SK-N-DZ (cell line): Measurements from ENCODE around the gene ENHO. TPM values are rescaled to one million over a fixed set of nuclear protein-coding genes. Genes with fewer than 3 reads are reported as not detected.

Experiments
- DNase-seq: peaks from one replicate; pipeline ENCODE4 v3.0.0-alpha.2; 2015; ENCODE audit warnings: low spot score
- polyA plus RNA-seq, 2 experiments: library from polyadenylated mRNA; depleted of rRNA; stranded (reverse); fragments of >200 nt; gene quantifications; 2 replicates each; pipeline ENCODE4 v1.2.3, GENCODE V29; 2014

Gene ENHO
- 50.2 and 61.0 TPM in 2 replicates for polyA plus RNA-seq (2014; cell fraction: cytosol; rRNA removed)
- 21.5 and 35.3 TPM in 2 replicates for polyA plus RNA-seq (2014; cell fraction: nucleus; rRNA removed)

DNA sequence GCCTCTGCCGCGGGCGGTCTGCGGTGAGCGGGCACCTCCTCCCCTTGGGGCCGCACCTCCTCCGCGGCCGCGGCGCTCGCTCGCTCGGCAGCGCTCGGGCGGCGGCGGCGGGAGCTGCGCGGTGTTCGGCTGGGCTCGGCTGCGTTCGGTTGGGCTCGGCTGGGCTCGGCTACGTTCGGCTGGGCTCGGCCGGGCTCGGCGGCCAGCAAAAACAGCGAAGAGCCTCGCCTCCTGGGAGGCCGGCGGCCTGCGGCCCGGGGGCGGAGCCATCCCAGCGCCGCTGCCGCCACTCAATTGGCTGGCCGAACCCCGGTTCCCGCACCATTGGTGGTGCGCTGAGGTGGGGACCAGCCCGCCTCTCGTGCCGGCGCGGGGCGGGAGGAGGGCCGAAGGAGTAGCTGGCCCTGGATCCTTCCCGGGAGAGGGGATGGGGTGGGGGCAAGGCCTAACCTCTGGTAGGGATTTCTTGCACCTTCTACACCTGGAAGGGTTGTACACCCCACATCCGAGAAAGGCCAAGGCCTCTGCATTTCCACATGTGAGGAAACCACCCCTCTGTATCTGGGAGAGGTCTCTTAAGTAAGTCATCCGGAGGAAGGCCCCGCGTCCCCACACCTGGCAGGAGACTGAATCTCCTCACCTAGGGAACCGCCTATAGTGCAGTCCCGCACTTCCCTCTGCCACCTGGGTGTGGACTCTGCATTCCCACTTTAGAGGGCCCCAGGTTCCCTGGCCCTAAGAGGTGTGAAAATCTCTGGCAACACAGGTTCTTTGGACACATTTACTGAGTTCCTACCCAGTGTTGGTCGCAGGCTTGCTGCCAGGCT lies at the start of gene ENHO:
ENHO (minus strand) TSS at position 20 of the 827 bp plus-strand sequence. CDS start 1,295 bp downstream, outside the sequence.
- DNase-seq: peak; percentile 92

DNA sequence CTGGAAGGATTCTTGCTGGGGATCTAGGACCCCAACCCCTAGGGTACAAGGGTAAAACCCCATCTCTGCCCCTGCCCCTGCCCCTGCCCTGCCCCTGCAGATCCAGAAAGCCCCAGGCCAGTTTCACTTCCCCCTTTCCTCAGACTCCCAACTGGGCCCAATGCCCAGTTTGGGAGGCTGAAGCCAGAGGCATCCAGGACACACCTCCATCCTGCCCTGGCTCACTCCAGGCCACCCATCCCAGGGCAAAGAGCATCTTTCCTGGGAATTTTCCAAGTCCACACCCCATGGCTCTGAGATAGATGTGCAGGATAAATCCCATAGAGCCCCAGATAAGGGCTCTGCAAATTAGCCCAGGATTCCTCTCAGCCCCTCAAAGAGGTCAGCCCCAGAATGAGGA lies 49.3 kb upstream of the ENHO start:
- no peak for DNase-seq

DNA sequence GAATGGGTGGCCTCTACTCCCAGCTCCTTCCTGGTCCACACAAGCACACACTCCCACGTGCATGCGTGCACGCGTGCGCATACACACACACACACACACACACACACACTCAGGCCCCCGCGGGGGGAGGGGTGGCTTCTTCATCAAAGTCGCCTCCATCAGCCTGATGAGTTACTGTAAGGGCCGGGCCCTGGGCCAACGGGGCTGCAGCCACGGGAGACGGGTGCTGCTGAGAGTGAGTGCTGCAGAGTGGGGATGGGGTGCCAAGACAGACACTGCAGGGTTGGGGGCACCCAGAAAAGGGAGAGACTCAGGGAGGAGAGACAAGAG lies 48.7 kb upstream of the ENHO start:
- DNase-seq: no peak

DNA sequence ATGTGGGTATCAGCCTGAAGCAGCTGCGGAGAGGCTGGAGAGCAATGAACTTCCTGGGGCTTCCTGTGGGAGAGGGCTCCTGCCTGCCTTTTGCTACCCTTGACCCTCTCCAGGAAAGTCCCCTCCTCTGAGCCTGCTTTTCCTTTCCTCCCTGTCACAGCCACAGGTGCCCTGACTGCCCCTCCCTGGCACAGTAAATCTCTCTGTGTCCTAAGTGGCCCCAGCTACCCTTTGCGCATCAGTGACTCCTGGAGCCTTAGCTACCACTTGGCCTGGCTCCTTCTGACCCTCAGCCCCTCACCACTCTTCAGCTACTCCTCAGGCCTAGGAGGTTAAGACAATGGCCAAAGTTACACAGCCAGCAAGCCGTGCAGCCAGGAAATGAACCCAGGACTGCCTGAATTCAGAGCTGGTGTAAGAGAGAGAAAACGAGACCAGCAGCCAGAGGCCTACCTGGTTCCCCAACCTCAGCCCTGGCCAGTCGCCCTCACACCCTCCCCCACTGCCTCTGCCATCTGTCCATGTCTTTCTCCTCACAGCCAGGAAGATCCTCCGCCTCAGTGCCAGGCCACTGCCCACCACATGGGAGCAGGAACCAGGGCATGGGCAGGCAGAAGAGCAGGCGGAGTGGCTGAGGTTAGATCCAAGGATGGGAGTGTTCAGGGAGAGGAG lies 48.2 kb upstream of the ENHO start:
- no peak for DNase-seq

DNA sequence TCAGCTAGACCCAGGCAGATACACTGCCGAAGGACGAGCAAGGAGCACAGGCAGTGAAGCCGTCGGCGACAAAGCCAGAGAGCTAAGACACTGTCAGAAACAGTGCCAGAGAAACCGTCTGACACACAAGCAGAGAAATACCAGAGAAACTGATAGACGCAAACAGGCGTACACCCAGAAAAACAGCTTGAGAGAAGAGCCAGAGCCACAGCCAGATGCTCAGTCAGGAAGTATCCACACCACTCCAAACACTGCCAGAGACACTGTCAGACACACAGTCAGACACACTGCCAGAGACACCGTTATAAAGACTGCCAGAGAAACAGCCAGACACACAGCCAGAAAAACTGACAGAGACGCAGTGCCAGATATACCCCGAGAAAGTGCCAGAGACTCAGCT lies 47.6 kb upstream of the ENHO start:
- no peak for DNase-seq

DNA sequence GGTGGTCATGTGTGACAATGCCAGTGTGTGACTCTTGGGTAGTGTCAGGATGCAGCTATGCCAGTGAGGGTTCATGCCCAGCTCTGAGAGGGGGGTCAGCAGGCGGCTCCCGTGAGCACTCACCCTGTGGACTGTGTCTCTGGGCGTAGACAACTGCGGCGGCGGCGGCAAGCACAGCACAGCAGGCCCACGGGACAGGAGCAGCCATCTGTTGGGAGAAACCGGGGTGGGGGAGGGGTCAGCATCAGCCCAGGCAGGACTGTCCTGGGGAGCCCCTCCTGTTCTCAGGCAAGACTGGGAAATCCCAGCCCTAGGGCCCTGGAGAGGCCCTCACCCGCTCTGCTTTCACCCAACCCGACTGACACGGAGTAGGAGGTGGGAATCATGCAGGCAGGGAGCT lies 46.0 kb upstream of the ENHO start:
- DNase-seq: peak; percentile 74

DNA sequence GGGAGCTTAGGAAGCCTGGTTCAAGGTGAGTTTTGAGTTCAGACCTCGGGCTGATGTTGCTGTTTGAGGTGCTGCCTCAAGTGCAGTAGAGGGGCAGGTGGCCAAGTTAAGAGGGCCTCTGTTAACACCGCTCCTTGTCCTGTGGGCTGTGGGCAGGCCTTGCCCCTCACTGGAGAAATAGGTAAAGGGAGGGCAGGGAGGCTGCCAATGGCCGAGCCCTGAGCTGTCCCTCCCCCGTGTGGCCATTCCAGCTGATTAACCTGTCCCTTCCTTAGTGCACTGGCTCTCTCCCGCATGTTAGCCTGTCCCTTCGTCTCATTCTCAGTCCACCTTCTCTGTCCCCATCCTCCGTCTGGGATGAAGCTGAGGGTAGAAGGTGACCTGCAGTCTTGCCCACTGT lies 45.3 kb upstream of the ENHO start:
- no peak for DNase-seq

DNA sequence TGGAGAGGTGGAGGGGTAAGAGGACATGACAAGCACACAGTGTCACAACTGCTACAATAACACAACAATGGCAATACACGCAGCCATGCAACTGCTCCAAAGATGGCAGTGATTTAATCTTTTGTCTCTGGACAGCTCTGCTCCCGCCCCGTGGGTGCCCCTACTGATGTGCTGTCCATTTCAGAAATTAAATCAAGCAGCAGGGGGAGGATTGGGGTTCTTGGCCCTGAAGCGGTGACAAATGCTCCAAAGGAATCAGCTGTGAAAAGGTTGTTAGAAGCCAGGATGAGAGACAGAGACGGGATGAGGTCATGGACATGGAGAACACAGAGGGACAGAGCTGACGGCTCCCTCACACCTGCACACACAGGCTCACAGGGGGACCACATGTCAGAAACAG lies 44.2 kb upstream of the ENHO start:
- DNase-seq: peak; percentile 69

DNA sequence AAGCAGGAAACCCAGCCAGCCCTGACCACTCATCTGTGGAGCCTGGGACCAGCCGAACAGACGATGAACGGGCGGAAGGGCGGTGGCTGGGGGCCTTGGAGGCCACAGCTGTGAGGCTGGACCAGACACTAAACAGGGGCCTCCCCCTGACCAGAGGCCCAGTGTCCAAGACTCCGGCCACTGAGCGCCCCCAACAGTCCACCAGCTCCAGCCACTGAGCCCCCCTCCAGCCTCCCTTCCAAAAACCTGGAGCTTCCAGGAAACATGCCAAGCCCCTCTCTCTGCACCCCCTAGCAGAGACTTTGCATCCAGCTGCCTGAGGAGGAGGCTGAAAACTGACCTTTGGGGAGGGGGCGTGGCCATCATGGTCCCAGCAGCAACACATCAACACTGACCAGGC lies 43.5 kb upstream of the ENHO start:
- no peak for DNase-seq

DNA sequence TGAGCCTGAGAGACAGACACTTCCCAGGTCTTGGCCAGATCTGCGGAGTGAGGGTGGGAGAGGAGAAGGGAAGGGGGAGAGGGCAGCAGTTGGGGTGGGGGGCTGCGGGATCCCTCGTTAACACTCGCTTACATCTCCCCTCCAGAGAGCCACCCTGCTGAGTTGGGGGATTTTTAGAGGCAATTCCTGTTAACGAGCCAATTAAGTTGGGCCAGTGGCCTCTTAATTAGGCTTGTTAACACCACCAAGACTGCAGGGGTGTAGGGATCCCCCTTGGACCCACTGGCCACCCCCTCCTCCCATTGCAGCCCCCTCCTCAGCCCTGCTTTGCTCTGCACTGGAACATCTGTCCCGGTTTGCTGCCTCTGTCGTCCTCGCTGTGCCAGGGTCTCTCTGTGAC lies 43.1 kb upstream of the ENHO start:
- no peak for DNase-seq

DNA sequence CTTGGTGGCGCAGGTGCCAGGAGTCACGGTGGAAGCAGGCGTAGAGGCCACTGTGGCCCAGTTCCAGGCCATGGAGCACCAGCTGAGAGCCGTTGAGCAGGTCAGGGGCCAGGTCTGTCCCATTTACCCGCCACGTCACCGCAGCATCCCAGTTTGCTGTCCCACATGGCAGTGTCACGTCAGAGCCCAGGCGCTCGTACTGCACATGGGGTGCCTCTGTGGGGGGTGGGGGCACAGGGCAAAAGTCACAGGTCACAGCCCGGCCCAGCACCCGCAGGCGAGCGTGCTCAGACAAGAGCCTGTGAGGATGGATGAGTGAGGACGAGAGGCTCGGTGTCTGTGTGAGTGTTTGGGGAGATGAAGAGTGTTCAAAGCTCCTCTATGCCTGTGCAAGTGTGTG lies 41.8 kb upstream of the ENHO start:
- DNase-seq: no peak

DNA sequence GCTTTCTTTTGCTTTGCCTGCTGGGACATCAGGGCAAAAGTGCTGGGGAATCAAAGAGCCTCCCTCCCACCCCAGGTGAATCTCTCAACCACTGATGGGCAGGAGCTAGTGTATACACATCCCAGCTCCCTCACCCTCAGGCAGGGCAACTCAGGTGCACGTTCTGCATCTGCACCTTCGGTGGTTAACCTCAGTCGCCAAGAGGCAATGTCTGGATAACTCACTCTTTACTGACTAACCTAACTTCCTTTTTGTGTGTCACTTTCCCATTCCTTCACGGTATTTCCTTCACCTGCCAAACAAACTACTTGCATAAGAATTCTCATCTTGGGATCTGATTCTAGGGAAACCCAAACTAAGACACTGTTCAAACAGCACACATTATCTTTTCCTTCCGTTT lies 40.5 kb upstream of the ENHO start:
- DNase-seq: no peak

DNA sequence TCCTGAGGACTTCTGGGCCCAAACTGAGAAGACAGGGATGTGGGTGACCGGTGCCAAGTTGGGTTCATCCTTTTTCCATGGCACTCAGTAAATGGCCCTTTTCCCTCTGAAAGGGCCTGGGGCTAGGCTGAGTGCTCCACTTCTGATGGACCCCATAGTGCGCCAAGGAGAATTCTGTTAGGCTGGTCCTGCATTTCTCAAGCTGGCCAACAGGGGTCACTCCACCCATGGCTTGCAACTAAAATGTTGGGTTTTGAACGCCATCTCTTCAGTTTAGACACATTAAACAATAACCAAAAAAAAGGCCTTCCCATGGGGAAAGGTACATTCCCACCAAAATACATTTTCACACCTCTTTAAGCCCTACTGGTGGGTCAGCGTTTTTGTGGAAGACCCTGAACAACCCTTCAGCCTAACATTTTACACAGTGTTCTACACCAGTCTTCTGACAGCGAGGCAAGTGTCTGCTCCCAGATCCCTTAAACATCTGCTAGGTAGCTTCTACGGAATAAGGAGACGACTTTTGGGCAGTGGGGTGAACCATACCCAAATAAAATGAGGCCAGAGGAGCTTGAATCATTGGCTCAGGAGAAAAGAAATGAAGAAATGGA lies 39.5 kb upstream of the ENHO start:
- DNase-seq: no peak

DNA sequence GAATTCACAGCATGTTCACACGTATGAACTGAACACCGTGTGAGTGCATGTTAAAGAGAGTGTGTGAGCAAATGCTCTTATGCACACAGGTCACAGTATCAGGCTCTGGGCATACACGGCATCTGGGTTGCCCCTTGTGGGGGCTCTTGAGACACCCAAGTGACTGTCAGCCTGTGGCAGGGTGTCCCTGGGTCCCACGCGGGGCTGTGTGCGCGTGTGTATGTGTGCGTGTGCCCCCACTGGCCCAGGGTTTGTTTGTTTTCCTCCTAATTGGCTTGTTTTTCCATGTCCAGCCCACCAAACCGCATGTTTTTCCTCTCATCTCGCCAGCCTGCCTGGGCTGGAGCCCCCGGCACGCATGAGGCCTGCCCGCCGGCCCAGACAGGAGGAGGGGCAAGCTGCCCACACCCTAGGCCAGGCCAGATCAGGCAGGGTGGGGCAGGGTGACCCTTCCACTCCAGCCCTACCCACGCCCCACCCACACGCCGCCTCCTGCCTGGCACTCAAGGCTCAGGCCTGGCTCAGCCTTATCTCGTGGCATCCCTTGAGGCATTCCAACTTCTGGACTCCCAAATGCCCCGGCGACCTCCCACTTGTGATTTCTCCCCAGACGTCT lies 37.9 kb upstream of the ENHO start:
- DNase-seq: no peak

DNA sequence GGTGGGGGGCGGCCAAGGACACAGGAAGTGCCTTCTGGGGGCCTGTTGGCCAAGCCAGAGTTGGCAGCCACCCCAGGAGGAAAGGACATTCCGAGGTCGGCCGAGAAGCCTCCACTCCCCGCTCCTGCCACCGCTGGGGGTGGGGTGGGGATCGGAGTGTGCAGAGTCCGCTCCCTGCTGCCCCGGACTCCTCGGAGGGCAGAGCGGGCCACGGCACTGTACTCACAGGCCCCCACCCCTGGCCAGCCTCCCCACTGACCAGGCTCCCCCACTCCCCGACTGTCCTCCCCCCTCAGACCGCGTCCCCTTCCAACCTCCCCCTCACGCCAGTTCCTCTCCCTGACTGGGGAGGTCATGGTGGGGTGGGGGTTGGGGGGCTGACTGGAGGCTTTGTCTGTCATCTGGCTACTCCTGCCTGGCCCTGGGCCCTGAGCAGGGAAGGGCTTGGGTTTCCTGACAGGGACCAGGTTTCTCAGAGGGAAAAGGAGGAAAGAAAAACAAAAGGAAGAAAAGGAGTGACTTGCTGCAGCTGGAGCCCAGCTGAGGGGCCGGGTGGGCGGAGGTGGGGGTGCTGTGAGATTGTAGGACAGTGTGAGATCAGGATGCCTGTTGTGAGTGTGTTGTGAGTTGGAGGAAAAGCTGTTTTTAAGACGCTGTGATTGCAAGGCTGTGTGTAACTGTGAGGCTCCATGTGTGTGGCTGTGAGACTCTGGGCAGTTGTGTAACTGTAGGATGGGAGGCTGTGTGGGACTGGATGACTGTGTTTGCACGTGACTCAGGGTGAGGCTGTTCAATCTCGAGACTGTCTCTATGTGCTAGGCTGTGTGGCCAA lies 37.0 kb upstream of the ENHO start:
- no peak for DNase-seq

DNA sequence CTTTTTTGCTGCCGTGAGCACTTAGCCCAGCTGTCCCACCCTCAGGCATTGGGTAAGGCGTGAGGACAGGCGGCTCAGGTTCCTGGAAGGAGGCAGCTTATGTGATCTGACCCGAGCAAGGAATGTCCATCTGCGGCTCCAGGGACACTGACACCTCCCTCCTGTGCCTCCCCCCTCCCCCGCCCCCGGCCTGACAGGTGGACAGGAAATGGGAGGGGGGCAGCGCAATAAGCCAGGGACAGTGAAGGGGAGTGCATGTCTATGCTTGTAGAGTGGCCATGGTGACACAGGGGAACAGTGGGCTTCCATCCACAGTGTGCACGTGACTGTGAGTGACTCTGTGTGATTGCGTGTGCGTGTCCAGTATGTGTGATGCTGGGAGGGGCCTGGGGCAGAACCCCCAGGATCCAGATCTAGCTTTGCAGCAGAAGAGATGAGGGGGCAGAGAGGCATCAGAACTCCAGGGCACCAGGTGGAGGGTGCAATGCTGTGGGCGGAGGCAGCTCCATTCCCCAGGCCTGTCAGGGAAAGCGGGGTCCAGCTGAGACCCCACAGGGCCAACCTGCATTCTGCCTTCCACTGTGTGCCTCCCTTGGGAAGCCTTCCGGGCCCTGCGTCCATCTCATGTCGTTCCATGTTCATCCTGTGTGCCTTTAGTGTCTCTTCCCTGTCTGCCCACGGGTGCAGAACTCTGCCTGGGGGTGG lies 36.3 kb upstream of the ENHO start:
- DNase-seq: no peak

DNA sequence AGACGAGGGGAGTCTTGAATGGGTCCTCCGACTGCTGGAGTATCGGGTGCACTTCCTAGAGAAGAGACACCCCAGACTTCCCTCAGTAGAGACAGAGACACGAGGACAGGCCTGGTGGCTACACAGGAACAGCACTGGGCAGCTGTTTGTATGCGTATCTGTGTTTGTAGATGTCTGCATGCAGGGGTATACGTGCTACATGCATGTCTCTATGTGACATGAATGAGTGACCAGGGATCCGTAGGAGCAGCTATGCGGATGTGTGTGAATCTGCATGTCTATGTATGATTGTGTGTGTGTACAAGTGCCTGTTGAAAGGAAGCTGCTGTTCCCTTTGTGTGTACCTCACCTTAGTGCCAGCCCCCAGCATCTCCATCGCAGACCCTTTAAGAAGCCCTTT lies 35.6 kb upstream of the ENHO start:
- no peak for DNase-seq

DNA sequence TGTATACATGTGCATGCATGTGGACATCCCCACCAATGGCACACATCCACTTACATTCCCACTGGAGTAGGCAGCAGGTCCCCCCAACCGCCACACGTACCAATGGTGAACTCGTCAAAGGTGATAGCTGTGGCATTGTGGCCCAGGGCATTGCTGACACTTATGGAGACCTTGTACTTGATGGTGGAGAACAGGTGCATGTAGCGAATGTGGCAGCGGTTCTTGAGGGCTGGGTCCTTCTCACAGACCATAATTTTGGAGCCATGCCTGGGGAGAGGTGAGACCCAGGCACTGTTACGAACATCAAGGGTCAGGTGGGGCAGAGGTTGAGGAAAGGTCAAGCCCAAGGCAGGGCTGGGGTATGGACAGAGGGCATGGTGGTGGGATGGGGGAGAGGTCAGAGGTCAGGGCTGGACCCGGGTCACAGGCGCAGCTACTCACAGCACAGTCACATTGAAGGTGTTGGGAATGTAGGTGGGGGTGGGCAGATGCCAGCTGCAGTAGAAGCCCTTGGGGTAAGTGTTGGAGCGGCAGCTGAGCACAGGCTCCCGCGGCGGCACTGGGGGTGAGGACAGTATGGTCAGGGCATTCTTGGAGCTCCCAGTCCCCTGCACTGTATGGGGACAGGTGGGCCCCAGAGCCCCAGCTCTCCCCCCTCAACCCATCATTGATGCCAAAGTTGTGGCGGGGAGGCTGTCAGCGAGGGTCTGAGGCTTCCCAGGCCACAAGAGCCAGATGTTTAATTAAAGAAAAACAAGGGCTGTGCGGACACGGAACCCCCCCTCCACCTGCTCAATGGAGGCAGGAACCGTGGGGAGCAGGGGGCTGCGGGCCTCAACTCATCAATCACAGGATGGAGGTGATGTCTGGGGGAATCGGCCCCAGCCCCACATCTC lies 34.9 kb upstream of the ENHO start:
- peak; percentile 84 for DNase-seq

DNA sequence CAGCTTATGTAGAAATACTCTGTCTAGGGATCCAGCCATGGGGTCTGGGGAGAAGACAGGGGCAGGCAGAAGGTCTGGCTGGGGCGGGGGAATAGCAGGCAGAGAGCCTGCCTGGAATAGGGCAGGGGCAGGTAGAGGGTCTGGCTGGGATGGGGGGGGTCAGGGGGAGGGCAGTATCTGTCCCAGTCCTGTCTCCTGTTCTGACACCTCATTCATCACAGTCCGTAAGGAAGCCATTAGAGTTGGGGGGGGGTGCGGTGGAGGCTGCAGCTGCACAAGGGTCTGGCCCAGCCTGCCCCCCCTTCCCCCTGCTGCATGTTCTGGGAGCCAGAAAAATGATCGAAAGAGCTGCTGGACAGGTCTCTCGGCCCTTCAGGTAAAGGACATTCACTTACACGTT lies 34.2 kb upstream of the ENHO start:
- no peak for DNase-seq
